COLO668 (cell line): ENCODE measurements around the gene HPRT1.

Source experiments
- DNase-seq: peaks from one replicate; lab custom pipeline; 2025; ENCODE audit not compliant: unreplicated experiment; lab: John Stamatoyannopoulos, UW

HPRT1 gene

GRCh38 chrX:134541906-134542305 lies 81.9 kb downstream of the HPRT1 start:
- no peak for DNase-seq

GRCh38 chrX:134542485-134542884 lies 82.5 kb downstream of the HPRT1 start:
- no peak for DNase-seq

GRCh38 chrX:134543288-134543687 lies 83.3 kb downstream of the HPRT1 start:
- DNase-seq, result no peak

GRCh38 chrX:134544135-134544512 lies 84.2 kb downstream of the HPRT1 start:
- DNase-seq, result no peak

- DNase-seq, result no peak
Measured at GRCh38 chrX:134544513-134545151, 84.7 kb downstream of the HPRT1 start.

GRCh38 chrX:134545510-134545909 lies 85.5 kb downstream of the HPRT1 start:
- no peak for DNase-seq

GRCh38 chrX:134546187-134546586 lies 86.2 kb downstream of the HPRT1 start:
- DNase-seq, result no peak

GRCh38 chrX:134547047-134547679 lies 87.2 kb downstream of the HPRT1 start:
- no peak for DNase-seq

GRCh38 chrX:134548257-134549201 lies 88.6 kb downstream of the HPRT1 start:
- no peak for DNase-seq
